ENCODE data around the gene WNT6. TPM values are rescaled to one million over a fixed set of nuclear protein-coding genes. Genes with fewer than 3 reads are reported as not detected.

The WNT6 gene
- total RNA-seq, 2 experiments from 2014 or later: 0.13 to 0.17 TPM

DNA sequence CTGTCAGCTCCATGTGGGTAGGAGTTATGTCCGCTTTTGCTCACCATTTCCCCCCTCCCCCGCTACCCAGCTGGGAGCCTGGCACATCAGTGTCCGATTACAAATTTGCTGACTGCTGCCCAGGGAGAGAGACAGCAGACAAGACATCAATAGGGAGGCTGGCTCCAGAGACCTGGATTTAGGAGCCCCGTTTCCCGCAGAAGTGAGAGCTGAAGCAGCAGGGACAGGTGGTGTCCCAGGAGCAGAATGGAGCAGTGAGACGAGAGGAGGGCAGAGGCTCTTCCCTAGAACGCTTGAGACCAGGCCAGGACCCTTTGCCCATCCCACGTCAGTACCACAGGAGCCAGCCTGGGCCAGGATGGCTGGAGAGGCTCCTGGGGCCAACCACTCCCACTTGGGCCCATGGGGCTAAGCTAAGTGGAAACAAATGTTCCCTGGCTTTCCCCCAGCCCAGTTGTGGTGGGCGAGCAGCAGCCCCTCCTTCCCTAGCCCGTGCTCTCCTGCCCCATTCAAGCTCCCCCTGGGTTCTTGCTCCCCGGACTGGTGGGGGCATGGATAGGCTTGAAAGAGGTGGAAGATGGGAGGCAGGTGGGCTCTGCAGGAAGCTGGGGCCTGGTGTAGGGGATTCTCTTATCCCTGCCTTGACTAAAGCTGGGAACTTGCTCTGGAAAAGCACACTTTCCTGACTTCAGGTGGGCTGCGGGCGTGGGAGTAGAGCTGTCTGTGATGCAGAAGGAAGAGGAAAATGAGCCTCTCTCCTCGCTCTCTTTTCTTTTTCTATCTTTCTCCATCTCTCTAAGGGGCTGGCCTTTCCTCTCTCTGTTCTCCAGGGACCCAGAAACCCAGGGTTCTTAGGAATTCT, 4.1 kb upstream of the WNT6 start:
- CTCF ChIA-PET: interaction anchor here (0.9 to 1.9 kb wide), 6 partner anchors 17 to 65 kb away, joined by 3 to 9 read pairs (median 4); partner anchors contain the start of gene WNT10A
- POLR2A ChIA-PET: no interaction called here

DNA sequence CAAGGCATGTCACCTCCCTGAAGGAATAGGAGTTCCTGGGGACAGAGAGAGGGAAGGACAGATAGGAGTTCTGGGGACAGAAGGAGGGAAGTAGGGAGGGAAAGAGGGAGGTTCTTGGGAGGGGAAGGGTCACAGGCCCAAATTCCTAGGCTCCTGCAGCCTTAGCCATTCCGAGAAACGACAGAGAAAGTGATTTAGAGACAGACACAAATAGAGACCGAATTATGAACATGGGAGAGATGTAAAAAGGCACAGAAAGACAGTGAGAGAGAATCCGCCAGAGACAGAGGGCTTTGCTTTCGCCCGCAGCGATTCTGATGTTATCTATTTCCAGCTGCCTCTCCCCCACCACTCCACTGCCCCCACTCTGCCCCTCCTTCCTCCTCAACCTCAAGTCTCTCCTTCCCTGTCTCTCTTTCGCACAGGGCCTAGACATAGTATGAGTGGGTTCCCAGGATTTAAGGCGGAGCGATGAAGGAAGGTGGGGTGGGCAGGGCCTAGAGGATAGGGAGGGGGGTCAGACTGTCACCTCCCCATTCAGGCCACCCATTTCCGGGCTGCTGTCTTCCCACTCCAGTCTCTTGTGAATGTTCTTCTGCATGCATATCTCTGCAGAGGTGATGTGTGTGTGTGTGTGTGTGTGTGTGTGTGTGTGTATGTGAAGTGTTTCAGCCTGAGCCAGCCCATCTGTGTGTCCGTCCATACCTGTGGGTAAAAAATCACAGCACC, 3.3 kb upstream of the WNT6 start:
- POLR2A ChIA-PET: no interaction called here
- CTCF ChIA-PET: interaction anchor here (0.9 to 1.9 kb wide), 4 partner anchors 16 to 65 kb away, joined by 3 to 9 read pairs (median 5); no protein-coding TSS in a partner anchor

DNA sequence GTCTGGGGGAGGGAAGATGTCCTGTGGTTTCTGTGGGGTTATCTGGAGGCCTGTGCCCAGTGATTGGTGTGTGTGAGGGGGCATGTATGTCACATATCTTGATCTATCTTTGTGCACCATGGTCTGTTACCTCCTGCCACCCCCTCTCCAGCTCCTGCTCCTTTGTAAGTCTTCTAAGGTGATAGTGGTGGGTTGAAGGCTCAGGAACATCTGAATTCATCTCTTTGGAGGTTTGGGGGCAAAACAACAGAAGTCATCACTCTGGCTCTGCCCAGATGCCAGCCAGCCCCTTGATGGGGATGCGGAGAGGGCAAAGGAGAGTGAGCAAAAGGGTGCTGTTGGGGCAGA, 2.7 kb upstream of the WNT6 start:
- POLR2A ChIA-PET: no interaction called here
- CTCF ChIA-PET: no interaction called here

DNA sequence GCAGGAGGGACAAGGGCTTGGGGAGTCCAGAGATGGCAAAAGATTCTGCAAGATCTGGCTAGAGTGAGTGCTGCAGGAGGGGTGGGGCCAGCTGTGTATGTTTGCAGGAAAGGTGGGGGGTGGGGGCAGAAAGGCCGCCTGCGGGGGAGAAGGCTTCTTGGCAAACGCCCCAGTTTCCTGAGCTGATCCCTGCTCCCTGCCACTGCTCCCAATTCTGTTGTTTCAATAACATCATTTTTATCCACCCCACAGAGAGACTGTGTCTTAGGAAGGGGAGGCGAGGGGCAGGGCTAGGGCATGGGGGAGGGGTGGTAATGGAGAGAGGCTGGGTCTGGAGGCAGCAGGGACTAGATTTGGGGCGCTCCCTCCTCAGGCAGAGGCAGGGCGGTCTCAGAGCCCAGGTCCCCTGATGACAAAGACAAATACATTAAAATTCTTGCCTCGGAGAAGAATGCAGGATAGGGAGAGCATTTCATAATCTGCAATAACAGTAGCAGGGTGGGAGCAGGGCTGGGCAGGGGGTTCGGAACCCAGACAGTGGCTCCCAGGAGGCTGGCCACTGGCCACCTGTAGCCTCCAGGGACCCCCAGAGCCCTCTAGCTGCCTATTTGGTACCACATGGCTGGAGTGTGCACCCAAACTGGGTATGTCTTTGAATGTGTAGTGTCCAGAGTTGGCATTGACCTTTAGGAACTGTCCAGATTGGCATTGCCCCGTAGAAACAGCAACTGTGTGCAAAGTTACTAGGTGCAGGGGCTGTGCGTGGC, 2.1 kb upstream of the WNT6 start:
- ChIA-PET CTCF (interaction anchor here (1.4 to 1.9 kb wide), 2 partner anchors 9 to 10 kb away, joined by 3 to 6 read pairs; no protein-coding TSS in a partner anchor), POLR2A (no interaction called here)

DNA sequence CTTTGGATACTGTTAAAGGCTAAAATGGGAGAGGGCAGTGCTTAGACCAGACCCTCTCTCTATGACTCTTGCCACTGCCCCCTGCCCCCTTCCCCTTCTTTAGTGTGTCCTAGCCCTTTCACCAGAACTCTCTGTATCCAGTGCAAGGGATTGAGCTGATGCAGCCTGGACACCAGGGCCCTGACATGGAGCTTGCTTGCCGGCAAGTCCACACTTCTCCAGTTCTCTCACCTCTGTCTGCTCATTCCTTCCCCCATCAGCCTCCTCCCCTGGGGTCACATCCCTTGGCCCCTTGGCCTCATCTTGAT, 1.5 kb upstream of the WNT6 start:
- POLR2A ChIA-PET: interaction anchor here (0.6 kb wide), 1 partner anchor 39 kb away, joined by 3 read pairs; no protein-coding TSS in a partner anchor

DNA sequence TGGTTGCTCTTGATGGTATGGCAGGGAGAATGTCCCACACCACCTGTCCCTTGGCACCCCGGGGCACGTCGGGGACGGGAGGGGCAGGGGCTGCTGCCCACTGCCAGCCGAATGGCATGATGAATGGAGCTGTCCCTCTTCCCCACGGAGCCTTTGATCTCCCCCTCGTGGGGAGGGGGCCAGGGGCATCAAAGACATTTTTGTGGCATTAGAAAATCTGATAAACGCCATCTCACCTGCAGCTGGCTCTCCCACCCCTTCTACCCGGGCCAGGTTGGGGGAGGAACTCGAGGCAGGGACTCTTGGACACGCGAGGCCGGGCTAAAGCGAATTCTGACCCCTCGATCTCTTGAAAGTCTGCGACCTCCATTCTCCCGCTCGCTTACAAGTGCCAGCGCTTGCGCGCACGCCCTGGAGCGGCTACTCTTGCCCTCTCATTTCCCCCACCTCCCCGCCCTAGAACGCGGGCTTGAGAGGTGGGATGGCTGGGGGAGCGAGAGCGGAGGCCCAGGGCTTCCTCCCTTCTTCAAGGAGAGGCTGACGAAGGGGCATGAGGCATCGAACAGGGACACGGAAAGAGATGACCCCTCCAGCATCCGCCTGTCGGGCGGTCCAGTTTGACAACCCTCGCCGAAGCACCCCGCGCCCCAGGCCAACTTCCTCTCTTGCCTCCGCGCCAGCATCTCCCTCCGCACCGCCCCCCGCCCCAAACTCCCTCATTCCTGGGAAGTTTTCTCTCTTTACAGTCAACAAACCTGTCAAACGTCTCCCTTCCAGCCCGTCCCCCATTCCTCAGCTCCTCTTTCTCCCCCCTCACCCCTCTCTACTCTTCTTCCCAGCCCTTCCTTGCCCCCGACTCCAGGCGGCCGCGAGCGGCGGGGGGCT, 692 bp upstream of the WNT6 start:
- ChIA-PET CTCF (interaction anchor here (0.7 to 4.0 kb wide), 6 partner anchors 11 to 103 kb away, joined by 3 to 14 read pairs (median 6); no protein-coding TSS in a partner anchor), POLR2A (interaction anchor here (0.6 kb wide), 1 partner anchor 38 kb away, joined by 3 read pairs; no protein-coding TSS in a partner anchor)

More for the DNA sequence above, 1.5 kb upstream of the WNT6 start:
- CTCF ChIA-PET: interaction anchor here (0.8 to 1.9 kb wide), 4 partner anchors 10 to 40 kb away, joined by 3 to 6 read pairs (median 6); no protein-coding TSS in a partner anchor

DNA sequence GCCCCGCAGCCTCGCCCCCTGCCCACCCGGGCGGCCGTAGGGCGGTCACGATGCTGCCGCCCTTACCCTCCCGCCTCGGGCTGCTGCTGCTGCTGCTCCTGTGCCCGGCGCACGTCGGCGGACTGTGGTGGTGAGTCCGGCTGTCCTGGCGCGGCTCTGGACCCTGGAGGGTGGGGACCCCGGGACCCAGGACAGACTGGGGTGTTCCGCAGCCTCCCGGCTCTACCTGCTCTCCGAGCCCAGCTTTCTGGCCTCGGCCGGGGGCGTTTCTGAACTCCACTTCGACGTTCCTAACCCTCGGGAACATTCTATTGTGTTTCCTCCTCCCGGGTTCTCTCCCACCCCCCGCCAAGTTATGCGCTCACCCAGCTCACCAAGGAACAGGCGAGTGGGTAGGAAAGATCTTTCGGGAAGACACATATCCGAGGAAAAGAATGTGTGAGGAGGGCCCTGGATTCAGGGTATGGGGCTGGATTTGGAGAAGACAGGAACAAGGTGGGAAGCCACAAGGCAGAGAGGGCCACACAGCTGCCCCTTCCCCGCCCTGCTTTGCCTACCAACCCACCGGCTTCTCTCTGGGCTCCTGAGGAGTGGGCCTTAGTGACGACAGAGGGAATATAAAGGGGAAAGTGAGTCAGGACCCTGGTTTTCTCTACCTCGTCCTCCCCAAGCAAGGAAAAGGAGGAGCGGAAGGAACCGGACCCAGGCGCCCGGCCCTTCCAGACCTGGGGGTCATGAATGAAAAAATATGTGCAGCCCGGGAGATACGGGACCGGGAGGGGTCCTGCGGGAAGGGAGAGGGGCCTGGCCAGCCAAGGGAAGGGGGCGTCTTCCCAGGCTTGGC, 605 bp downstream of the WNT6 start:
- CTCF ChIA-PET: interaction anchor here (1.3 to 4.0 kb wide), 3 partner anchors 12 to 37 kb away, joined by 5 to 14 read pairs (median 6); no protein-coding TSS in a partner anchor

DNA sequence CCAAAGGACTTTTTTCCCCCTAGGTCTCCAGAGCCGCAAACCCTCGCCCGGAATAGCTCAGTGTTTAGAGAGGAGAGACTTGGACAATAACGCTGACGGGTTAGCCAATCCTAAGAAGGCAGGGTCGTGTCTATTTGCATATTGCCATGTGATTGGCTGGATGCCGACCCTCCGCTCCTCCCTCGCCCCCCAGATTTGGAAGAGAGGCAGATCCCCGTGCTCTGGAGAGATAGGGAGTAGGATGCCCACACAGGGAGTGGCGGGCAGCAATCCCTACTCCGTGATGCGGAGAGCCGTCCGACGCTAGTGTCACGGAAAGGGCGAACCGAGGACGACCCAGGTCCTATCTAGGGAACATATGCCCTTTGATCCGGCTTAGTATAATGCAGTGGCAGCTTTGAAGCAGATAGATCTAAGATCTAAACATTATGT, 1.4 kb downstream of the WNT6 start:
- ChIA-PET POLR2A (interaction anchor here (1.2 kb wide), 1 partner anchor 10 kb away, joined by 3 read pairs; no protein-coding TSS in a partner anchor), CTCF (interaction anchor here (1.3 to 4.0 kb wide), 3 partner anchors 13 to 37 kb away, joined by 5 to 14 read pairs (median 6); no protein-coding TSS in a partner anchor)

More for the DNA sequence above, 605 bp downstream of the WNT6 start:
- POLR2A ChIA-PET: interaction anchor here (1.2 kb wide), 1 partner anchor 11 kb away, joined by 3 read pairs; no protein-coding TSS in a partner anchor

DNA sequence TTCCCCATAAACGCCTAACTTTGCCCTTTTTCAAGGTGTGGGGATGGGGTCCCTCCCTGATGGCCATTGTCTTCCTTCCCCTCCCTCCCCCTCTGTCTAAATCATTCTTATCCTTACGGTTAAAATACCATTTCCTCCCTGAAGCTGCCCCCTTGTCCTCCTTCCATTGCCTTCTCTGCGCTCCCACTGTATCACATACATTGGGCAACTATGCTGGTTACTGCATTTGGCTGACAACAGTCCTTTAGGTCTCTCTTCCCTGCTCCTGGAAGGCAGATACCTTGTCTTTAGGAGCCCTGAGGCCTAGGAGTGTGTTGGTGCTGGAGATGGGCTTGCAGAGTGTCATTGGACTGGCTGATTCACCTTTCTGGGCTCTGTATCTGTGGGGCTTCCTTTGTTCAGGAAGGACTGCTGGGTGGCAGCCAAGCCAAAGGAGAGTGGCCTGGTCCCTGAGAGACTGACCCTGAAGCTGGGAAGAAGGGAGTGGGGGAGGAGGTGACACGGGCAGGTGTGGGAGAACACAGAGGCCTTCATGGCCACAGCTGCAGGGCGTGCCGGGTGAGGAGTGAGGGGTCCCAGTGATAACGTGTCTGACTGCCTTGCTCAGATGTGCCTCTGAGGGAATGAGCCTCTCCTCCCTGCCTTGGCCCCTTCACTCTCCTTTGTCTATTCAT, 2.2 kb downstream of the WNT6 start:
- POLR2A ChIA-PET: no interaction called here
- CTCF ChIA-PET: interaction anchor here (1.3 to 4.0 kb wide), 4 partner anchors 14 to 36 kb away, joined by 5 to 14 read pairs (median 6); no protein-coding TSS in a partner anchor

DNA sequence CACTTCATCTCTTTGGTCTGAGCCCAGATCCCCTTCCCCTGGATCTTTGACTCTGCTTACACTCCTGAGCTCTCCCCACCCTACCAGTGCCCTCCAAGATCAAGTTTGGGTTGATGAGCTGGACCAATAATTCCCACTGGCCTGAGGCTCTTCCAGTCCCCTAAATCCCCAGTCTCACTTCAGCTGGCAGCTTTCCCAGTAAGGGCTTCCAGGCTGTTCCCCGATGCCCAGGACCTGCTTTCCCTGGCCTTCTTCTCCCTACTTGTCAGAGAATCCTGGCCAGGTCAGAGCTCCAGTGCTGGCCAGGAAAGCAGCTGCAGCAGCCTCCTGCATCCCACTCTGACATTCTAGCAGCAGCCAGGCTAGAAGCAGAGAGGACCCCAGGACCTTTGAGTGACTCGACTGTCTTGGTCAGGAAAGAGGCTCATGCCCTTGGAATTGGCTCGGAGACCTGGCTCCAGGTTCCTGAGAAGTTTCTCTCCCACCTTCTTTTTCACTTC, 3.5 kb downstream of the WNT6 start:
- ChIA-PET CTCF (interaction anchor here (0.7 to 4.0 kb wide), 4 partner anchors 14 to 35 kb away, joined by 3 to 14 read pairs (median 6); no protein-coding TSS in a partner anchor), POLR2A (no interaction called here)

DNA sequence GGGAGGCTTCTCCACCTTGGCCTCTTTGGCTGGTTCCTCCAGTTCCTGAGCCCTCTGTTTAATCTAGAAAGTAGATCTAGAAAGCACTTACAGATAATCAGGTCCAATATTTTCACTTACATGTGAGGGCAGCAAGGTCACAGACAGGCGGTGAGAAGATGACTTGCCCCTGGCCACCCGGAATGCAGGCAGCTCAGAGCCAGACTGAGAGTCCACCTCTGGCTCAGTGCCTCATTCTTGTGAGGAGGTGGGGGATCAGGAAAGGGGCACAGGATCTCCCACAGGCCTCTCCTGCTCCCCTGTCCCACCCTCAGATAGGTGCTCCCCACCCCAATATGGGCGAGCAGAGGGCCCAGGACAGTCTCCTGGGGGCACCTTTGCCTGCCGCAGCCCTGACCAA, 5.8 kb downstream of the WNT6 start:
- CTCF ChIA-PET: no interaction called here
- POLR2A ChIA-PET: no interaction called here

DNA sequence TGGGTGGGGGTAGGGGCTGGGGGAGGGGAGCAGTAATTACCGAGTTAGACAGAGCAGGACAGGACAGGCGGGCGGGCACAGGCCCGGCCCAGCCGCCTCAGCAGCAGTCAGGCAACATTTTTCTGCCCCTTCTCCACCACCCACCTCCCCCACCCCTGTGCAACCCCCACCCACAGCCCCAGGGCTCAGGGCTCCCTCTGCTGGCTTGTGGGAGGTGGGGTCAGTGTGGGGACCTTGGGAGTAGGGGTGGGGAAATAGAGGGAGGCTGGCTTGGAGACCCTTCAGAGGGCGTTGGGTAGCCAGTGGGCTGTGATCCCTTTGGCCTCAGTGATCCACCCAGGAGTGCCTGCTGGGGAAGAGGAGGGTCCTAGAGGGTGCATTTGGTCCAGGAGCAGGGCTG, 6.4 kb downstream of the WNT6 start:
- ChIA-PET POLR2A (no interaction called here), CTCF (interaction anchor here (1.1 kb wide), 1 partner anchor 11 kb away, joined by 4 read pairs; no protein-coding TSS in a partner anchor)

DNA sequence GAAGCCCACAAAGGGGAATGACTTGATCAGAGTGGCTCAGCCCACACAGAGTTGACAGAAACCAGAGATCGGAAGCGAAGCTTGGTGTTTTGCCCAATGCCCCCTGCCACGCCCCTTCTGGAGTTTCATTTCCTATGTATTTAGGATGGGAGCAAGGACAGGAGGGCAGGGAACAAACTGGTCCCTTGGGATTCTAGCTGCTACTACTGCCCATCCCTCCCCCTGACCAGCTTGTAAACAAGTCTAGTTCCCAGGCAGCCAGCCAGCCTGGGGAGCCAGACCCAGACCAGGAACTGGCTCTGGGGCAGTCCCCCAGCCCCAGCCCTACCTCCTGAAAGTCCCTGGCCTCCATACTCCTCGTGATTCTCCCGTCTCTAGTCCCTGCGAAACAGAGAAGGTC, 8.3 kb downstream of the WNT6 start:
- ChIA-PET CTCF (interaction anchor here (22.2 kb wide), 1 partner anchor 32 kb away, joined by 663 read pairs; no protein-coding TSS in a partner anchor), POLR2A (no interaction called here)

DNA sequence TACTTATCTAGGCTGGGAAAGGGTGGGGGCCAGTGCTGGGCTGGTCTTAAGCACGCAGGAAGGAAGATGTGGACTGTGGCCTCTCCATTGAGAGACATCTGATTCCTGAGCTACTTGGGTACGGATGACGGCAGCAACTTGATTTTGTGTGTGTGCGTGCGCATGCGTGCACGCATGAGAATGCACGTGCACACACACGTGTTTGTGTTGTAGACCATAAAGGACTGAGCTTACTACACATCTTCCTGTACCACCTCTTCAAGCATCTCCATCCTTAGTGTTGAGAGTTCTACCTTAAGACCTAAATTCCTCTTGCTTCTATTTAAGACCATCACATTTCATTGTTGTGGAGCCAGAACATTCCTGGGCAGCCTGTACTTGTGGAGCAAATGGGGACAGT, 9.5 kb downstream of the WNT6 start:
- ChIA-PET POLR2A (no interaction called here), CTCF (interaction anchor here (1.4 to 22.2 kb wide), 2 partner anchors 18 to 31 kb away, joined by 5 to 663 read pairs; no protein-coding TSS in a partner anchor)

DNA sequence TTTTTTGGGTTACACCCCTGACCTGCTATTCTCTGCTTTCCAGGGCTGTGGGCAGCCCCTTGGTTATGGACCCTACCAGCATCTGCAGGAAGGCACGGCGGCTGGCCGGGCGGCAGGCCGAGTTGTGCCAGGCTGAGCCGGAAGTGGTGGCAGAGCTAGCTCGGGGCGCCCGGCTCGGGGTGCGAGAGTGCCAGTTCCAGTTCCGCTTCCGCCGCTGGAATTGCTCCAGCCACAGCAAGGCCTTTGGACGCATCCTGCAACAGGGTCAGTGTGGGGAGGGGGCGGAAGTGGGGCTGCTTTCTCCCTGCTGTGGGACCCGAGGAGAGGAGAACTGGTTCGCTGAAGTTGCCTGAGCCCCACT, 11.4 kb downstream of the WNT6 start:
- ChIA-PET POLR2A (interaction anchor here (1.3 kb wide), 1 partner anchor 10 kb away, joined by 3 read pairs; no protein-coding TSS in a partner anchor), CTCF (interaction anchor here (1.1 to 22.2 kb wide), 4 partner anchors 9 to 29 kb away, joined by 3 to 663 read pairs (median 4); partner anchors contain the start of gene WNT10A)

Data from activated CD8-positive, alpha-beta memory T cell treated with anti-CD3 and anti-CD28 coated beads for 36 hours (primary cell).